GM23338 (cell line): ENCODE results near the gene USP31. TPM values are rescaled to one million over a fixed set of nuclear protein-coding genes. Genes with fewer than 3 reads are reported as not detected.

Experiments
- ATAC-seq: fragments of 200-7000 bp; cut with Tn5 transposase; 3 replicates; pipeline ENCODE4 v1.9.1; 2020
- DNase-seq: peaks from one replicate; pipeline ENCODE4 v3.0.0-alpha.2; 2015; ENCODE audit warnings: low spot score
- H2AFZ ChIP-seq: fragments of 200-600 bp; sonication (generic); 2 replicates; pipeline ENCODE4 v1.8.0; 2016; ENCODE audit warnings: antibody characterized with exemption, mild to moderate bottlenecking, moderate library complexity
- H3F3A ChIP-seq: fragments of 200-600 bp; sonication (generic); replicated peaks from 2 replicates; pipeline ENCODE4 v1.8.0; 2017; ENCODE audit warnings: antibody characterized with exemption, mixed run types, low read depth
- H3K27ac ChIP-seq: fragments of 200-600 bp; sonication (generic); 2 replicates; pipeline ENCODE4 v1.6.1; 2016; ENCODE audit warnings: low read depth
- H3K27me3 ChIP-seq: fragments of 200-600 bp; sonication (generic); 2 replicates; pipeline ENCODE4 v1.8.0; 2016; ENCODE audit warnings: mild to moderate bottlenecking, mixed run types, moderate library complexity; ENCODE audit not compliant: insufficient read depth
- H3K36me3 ChIP-seq: fragments of 200-600 bp; sonication (generic); 2 replicates; pipeline ENCODE4 v1.8.0; 2016; ENCODE audit warnings: mild to moderate bottlenecking; ENCODE audit not compliant: insufficient read depth
- H3K4me1 ChIP-seq: fragments of 200-600 bp; sonication (generic); 2 replicates; pipeline ENCODE4 v1.8.0; 2016; ENCODE audit warnings: mild to moderate bottlenecking, moderate library complexity; ENCODE audit not compliant: insufficient read depth
- H3K4me2 ChIP-seq: fragments of 200-600 bp; sonication (generic); 2 replicates; pipeline ENCODE4 v1.7.1; 2017; ENCODE audit warnings: mixed run types
- H3K4me3 ChIP-seq: fragments of 200-600 bp; sonication (generic); 2 replicates; pipeline ENCODE4 v1.6.1; 2016; ENCODE audit warnings: mixed run types
- H3K79me2 ChIP-seq: fragments of 200-600 bp; sonication (generic); replicated peaks from 2 replicates; pipeline ENCODE4 v1.8.0; 2017; ENCODE audit warnings: mild to moderate bottlenecking; ENCODE audit not compliant: insufficient read depth
- H3K9me2 ChIP-seq: fragments of 200-600 bp; sonication (generic); 2 replicates; pipeline ENCODE4 v1.8.0; 2017; ENCODE audit not compliant: insufficient read depth
- H4K20me1 ChIP-seq: fragments of 200-600 bp; sonication (generic); replicated peaks from 2 replicates; pipeline ENCODE4 v1.8.0; 2017; ENCODE audit warnings: mild to moderate bottlenecking; ENCODE audit not compliant: insufficient read depth
- H3K27ac Mint-ChIP-seq: 2 replicates; pipeline ENCODE4 v1.8.0; 2020; ENCODE audit warnings: inconsistent platforms, mild to moderate bottlenecking, moderate library complexity, mixed read lengths
- H3K27me3 Mint-ChIP-seq: 3 replicates; pipeline ENCODE4 v1.8.0; 2022; ENCODE audit warnings: low read depth, mild to moderate bottlenecking, moderate library complexity, mixed read lengths, inconsistent platforms; ENCODE audit not compliant: insufficient read depth, poor library complexity
- H3K36me3 Mint-ChIP-seq: 3 replicates; pipeline ENCODE4 v1.8.0; 2021; ENCODE audit warnings: low read depth, mild to moderate bottlenecking, inconsistent platforms, moderate library complexity, mixed read lengths
- H3K4me1 Mint-ChIP-seq: 3 replicates; pipeline ENCODE4 v1.8.0; 2020; ENCODE audit warnings: mild to moderate bottlenecking, inconsistent platforms, mixed read lengths
- H3K4me3 Mint-ChIP-seq: 3 replicates; pipeline ENCODE4 v1.8.0; 2021; ENCODE audit warnings: moderate library complexity, mild to moderate bottlenecking, inconsistent platforms, mixed read lengths
- H3K9me3 Mint-ChIP-seq: 3 replicates; pipeline ENCODE4 v1.8.0; 2020; ENCODE audit warnings: moderate library complexity, mild to moderate bottlenecking, inconsistent platforms, mixed read lengths
- CREB1 ChIP-seq: fragments of 250-450 bp; sonication (Bioruptor Pico); IDR thresholded peaks from 2 replicates; pipeline ENCODE4 v1.5.0; 2020; ENCODE audit warnings: low read depth, mild to moderate bottlenecking, moderate library complexity
- EZH2 ChIP-seq: fragments of 200-600 bp; sonication (generic); IDR thresholded peaks from one replicate; pipeline ENCODE4 v1.8.0; 2017; ENCODE audit warnings: antibody characterized with exemption, mild to moderate bottlenecking, low read depth; ENCODE audit not compliant: unreplicated experiment
- EZH2phosphoT487 ChIP-seq: fragments of 200-600 bp; sonication (generic); IDR thresholded peaks from one replicate; pipeline ENCODE4 v1.8.1; 2018; ENCODE audit warnings: antibody characterized with exemption; ENCODE audit not compliant: unreplicated experiment
- JUNB ChIP-seq: IDR thresholded peaks from one replicate; pipeline ENCODE4 v1.6.1; 2016; ENCODE audit warnings: antibody characterized with exemption; ENCODE audit not compliant: unreplicated experiment
- NANOG ChIP-seq: IDR thresholded peaks from 2 replicates; pipeline ENCODE4 v1.6.1; 2016; ENCODE audit warnings: antibody characterized with exemption, borderline replicate concordance
- POLR2AphosphoS5 ChIP-seq: IDR thresholded peaks from 2 replicates; pipeline ENCODE4 v1.6.1; 2016; ENCODE audit warnings: antibody characterized with exemption, low read depth
- REST ChIP-seq: IDR thresholded peaks from one replicate; pipeline ENCODE4 v1.6.1; 2018; ENCODE audit warnings: antibody characterized with exemption; ENCODE audit not compliant: unreplicated experiment
- STAT1 ChIP-seq: IDR thresholded peaks from one replicate; pipeline ENCODE4 v1.6.1; 2016; ENCODE audit warnings: antibody characterized with exemption; ENCODE audit not compliant: unreplicated experiment
- ZNF114 ChIP-seq: fragments of 250-450 bp; sonication (Bioruptor Pico); IDR thresholded peaks from 2 replicates; pipeline ENCODE4 v1.5.0; 2020; ENCODE audit warnings: mild to moderate bottlenecking, moderate library complexity
- ZNF331 ChIP-seq: fragments of 250-450 bp; sonication (Bioruptor Pico); IDR thresholded peaks from 2 replicates; pipeline ENCODE4 v1.5.0; 2020; ENCODE audit warnings: low read depth, mild to moderate bottlenecking, moderate library complexity
- ZNF462 ChIP-seq: fragments of 250-450 bp; sonication (Bioruptor Pico); IDR thresholded peaks from 2 replicates; pipeline ENCODE4 v1.5.0; 2020; ENCODE audit warnings: mild to moderate bottlenecking, moderate library complexity
- polyA plus RNA-seq: library from polyadenylated mRNA; unstranded; fragments of >200 nt; fragmentation: Nextera tagmentation; extraction: Ambion mirVana; gene quantifications from 2 replicates; pipeline ENCODE4 v1.2.1, GENCODE V29; 2016
- total RNA-seq: library from RNA; depleted of rRNA; stranded (reverse); fragments of >200 nt; shearing (Covaris generic); gene quantifications from 2 replicates; pipeline ENCODE4 v1.2.3, GENCODE V29; 2014
- TF ChIP-seq, protein P1 (sequence below): IDR thresholded peaks from 2 replicates; pipeline ENCODE4 v1.6.1; 2016; ENCODE audit warnings: antibody characterized with exemption
- TF ChIP-seq, protein P2 (sequence below), 2 experiments: fragments of 200-600 bp in 1 of 2; sonication (generic) in 1 of 2; conservative IDR thresholded peaks; 2 replicates each; pipeline versions ENCODE4 v1.5.1 to v1.6.1; 2016 to 2017; ENCODE audit warnings: antibody characterized with exemption in 2 of 2, low read depth in 2 of 2, mild to moderate bottlenecking in 2 of 2, moderate library complexity in 1 of 2

USP31 gene
- total and polyA plus RNA-seq, 2 experiments from 2014 or later = 4.3 to 17.9 TPM

- no peak overlapping the region for H3K27ac ChIP-seq
- Mint-ChIP-seq H3K9me3 (no peaks in the 10 kb centered on the region), H3K36me3 (no peaks in the 10 kb centered on the region), H3K27me3 (peaks cover 6% of the 10 kb centered on the region), H3K4me3 (no peak overlapping the region), H3K27ac (no peak overlapping the region), H3K4me1 (peaks cover 43% of the 10 kb centered on the region)
- ATAC-seq = no peak
- no peaks in the 10 kb centered on the region for H3F3A ChIP-seq
- TF ChIP-seq ZNF462 (CRISPR knock-in tag) (no peak), CREB1 (CRISPR knock-in tag) (no peak), REST (no peak), JUNB (no peak), EZH2phosphoT487 (no peak), EZH2 (no peak), ZNF331 (CRISPR knock-in tag) (no peak), STAT1 (no peak), POLR2AphosphoS5 (no peak), ZNF114 (CRISPR knock-in tag) (no peak), NANOG (no peak)
- TF ChIP-seq, protein P1, sequence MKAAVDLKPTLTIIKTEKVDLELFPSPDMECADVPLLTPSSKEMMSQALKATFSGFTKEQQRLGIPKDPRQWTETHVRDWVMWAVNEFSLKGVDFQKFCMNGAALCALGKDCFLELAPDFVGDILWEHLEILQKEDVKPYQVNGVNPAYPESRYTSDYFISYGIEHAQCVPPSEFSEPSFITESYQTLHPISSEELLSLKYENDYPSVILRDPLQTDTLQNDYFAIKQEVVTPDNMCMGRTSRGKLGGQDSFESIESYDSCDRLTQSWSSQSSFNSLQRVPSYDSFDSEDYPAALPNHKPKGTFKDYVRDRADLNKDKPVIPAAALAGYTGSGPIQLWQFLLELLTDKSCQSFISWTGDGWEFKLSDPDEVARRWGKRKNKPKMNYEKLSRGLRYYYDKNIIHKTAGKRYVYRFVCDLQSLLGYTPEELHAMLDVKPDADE = no peak
- TF ChIP-seq, protein P2, sequence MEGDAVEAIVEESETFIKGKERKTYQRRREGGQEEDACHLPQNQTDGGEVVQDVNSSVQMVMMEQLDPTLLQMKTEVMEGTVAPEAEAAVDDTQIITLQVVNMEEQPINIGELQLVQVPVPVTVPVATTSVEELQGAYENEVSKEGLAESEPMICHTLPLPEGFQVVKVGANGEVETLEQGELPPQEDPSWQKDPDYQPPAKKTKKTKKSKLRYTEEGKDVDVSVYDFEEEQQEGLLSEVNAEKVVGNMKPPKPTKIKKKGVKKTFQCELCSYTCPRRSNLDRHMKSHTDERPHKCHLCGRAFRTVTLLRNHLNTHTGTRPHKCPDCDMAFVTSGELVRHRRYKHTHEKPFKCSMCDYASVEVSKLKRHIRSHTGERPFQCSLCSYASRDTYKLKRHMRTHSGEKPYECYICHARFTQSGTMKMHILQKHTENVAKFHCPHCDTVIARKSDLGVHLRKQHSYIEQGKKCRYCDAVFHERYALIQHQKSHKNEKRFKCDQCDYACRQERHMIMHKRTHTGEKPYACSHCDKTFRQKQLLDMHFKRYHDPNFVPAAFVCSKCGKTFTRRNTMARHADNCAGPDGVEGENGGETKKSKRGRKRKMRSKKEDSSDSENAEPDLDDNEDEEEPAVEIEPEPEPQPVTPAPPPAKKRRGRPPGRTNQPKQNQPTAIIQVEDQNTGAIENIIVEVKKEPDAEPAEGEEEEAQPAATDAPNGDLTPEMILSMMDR (conservative IDR thresholded peaks at IDR 0.05; ENCODE audit: low read depth in 2 of 2) = no peak
- H2AFZ ChIP-seq = no peak overlapping the region
- DNase-seq = no peak
- no peaks in the 10 kb centered on the region for H3K27me3 ChIP-seq
- no peak overlapping the region for H3K4me3 ChIP-seq
- no peak overlapping the region for H3K4me2 ChIP-seq
- H4K20me1 ChIP-seq = peaks cover 60% of the 10 kb centered on the region
- no peaks in the 10 kb centered on the region for H3K36me3 ChIP-seq
- peaks cover 43% of the 10 kb centered on the region for H3K4me1 ChIP-seq
- H3K9me2 ChIP-seq = no peaks in the 10 kb centered on the region
- peaks cover 99% of the 10 kb centered on the region for H3K79me2 ChIP-seq
Observed at GRCh38 chr16:23119570-23119969, 29.7 kb downstream of the USP31 start.
